ENCODE measurements around the gene MYH7. TPM values are rescaled to one million over a fixed set of nuclear protein-coding genes. Genes with fewer than 3 reads are reported as not detected.

The MYH7 gene
- total and polyA plus RNA-seq, 2 of the 4 experiments (the other 2 are of a cell fraction), result not detected

- no peak overlapping the region for H3K56ac ChIP-seq (ENCODE audit: extremely low read depth, insufficient read depth, low read length)
- ATAC-seq (ENCODE audit: low read depth) (no peak), DNase-seq (no peak)
- no peak overlapping the region for H3K4me2 ChIP-seq (ENCODE audit: low read depth, low read length)
- no CpG with 5 or more reads among the region's 12 CpGs for whole genome bisulfite sequencing, 2 experiments (ENCODE audit: extremely low coverage in 2 of 2, insufficient read length in 1 of 2)
- peak overlapping the region; percentile 15 for H2AK9ac ChIP-seq (replicated peaks; ENCODE audit: low read depth, low read length, poor library complexity)
- no peaks in the 10 kb centered on the region for H3K4me1 ChIP-seq (ENCODE audit: control insufficient read depth, insufficient read depth, low read length)
- H2BK20ac ChIP-seq (ENCODE audit: low read depth, low read length), result no peak overlapping the region
- no peak overlapping the region for H3K4ac ChIP-seq (ENCODE audit: low read depth, low read length)
- H4K91ac ChIP-seq (ENCODE audit: insufficient read depth, low read depth, low read length), result no peak overlapping the region
- no peak overlapping the region for H4K8ac ChIP-seq (ENCODE audit: low read depth in 2 of 2, low read length in 2 of 2)
- H3K4me3 ChIP-seq (ENCODE audit: insufficient read depth, low read depth, low read length), result no peak overlapping the region
- no peak overlapping the region for H2AFZ ChIP-seq (replicated peaks; ENCODE audit: low read length, poor library complexity)
- peaks cover 36% of the 10 kb centered on the region for H3K27me3 ChIP-seq (ENCODE audit: control insufficient read depth, insufficient read depth, low read length)
- TF ChIP-seq NFE2L2 (IDR thresholded peaks at IDR 0.05; ENCODE audit: low read depth, low read length) (no peak), POLR2A (IDR thresholded peaks at IDR 0.05; ENCODE audit: low read depth, low read length) (no peak), USF2 (IDR thresholded peaks at IDR 0.05; ENCODE audit: low read depth, low read length) (no peak), CHD1 (IDR thresholded peaks at IDR 0.05; ENCODE audit: low read depth, low read length) (no peak)
- no peak overlapping the region for H3K18ac ChIP-seq (ENCODE audit: low read depth, low read length)
- ChIA-PET CTCF (no interaction called here), POLR2A (ENCODE audit: unreplicated experiment) (no interaction called here)
- no peak overlapping the region for H3K23ac ChIP-seq (ENCODE audit: low read depth, low read length)
- no peak overlapping the region for H4K5ac ChIP-seq (ENCODE audit: low read depth, low read length)
- H4K20me1 ChIP-seq (ENCODE audit: insufficient read depth, low read length), result no peaks in the 10 kb centered on the region
- no peaks in the 10 kb centered on the region for H3K9me3 ChIP-seq (ENCODE audit: control insufficient read depth, insufficient read depth, low read length)
- BruUV-seq (replicated peaks), result no TSS peak
- dilution Hi-C loops (cut with HindIII; ENCODE audit: low sequenced_read_pairs, unreplicated experiment), result no loop called here
- no peak overlapping the region for H2AK5ac ChIP-seq (ENCODE audit: low read depth, low read length)
- H2BK15ac ChIP-seq (ENCODE audit: low read depth, low read length), result no peak overlapping the region
- in situ Hi-C loops (cut with MboI; ENCODE audit: low sequenced_read_pairs), result no loop called here
- no peak overlapping the region for H3K9ac ChIP-seq (ENCODE audit: low read depth, low read length)
- H2BK120ac ChIP-seq (ENCODE audit: low read depth, low read length), result no peak overlapping the region
- intact Hi-C loops (cut with micrococcal nuclease), result no loop called here
- no peaks in the 10 kb centered on the region for H3K36me3 ChIP-seq (ENCODE audit: control insufficient read depth, insufficient read depth, low read length)
- no peak overlapping the region for H3K27ac ChIP-seq (ENCODE audit: insufficient read depth, low read length)
- H2BK5ac ChIP-seq (ENCODE audit: low read depth, low read length, poor library complexity, severe bottlenecking), result no peak overlapping the region
- H3K79me1 ChIP-seq (ENCODE audit: low read depth in 1 of 2, low read length in 2 of 2), result no peaks in the 10 kb centered on the region
- H3K9me1 ChIP-seq (ENCODE audit: insufficient read depth, low read length), result no peaks in the 10 kb centered on the region
- no peak overlapping the region for H3K14ac ChIP-seq (replicated peaks; ENCODE audit: low read depth, low read length)
Observed at GRCh38 chr14:23389396-23389795, 46.1 kb downstream of the MYH7 start.
